Measurements from ENCODE around the gene ZFYVE28. TPM values are rescaled to one million over a fixed set of nuclear protein-coding genes. Genes with fewer than 3 reads are reported as not detected.

The ZFYVE28 gene
- polyA plus RNA-seq, 1 of the 3 experiments (the other 2 are of a cell fraction) = 3.2 TPM

- CTCF ChIA-PET = interaction anchor here (1.4 kb wide), 1 partner anchor 28 kb away, joined by 3 read pairs; no protein-coding TSS in a partner anchor
- no peaks in the 10 kb centered on the region for H3K9me3 ChIP-seq
- TF ChIP-seq SIN3A (IDR thresholded peaks at IDR 0.05; ENCODE audit: borderline replicate concordance, low read depth, low read length) (no peak), RAD21 (IDR thresholded peaks at IDR 0.05; ENCODE audit: low read length) (no peak), JUND (IDR thresholded peaks at IDR 0.05) (no peak), SMC3 (IDR thresholded peaks at IDR 0.05; ENCODE audit: low read depth, low read length) (no peak), GATA2 (CRISPR knock-in tag; IDR thresholded peaks at IDR 0.05) (no peak), FOSL2 (IDR thresholded peaks at IDR 0.05; ENCODE audit: borderline replicate concordance, low read depth) (no peak), TEAD4 (IDR thresholded peaks at IDR 0.05; ENCODE audit: borderline replicate concordance, insufficient read depth) (no peak), REST (IDR thresholded peaks at IDR 0.05; ENCODE audit: low read depth, low read length) (no peak), PBX3 (IDR thresholded peaks at IDR 0.05) (no peak), TAF1 (IDR thresholded peaks at IDR 0.05; ENCODE audit: borderline replicate concordance, low read depth, low read length) (no peak), YY1 (IDR thresholded peaks at IDR 0.05; ENCODE audit: low read depth) (no peak), CTCF (IDR thresholded peaks at IDR 0.05) (no peak), NFIC (IDR thresholded peaks at IDR 0.05; ENCODE audit: borderline replicate concordance) (no peak), MXI1 (IDR thresholded peaks at IDR 0.05; ENCODE audit: low read depth, low read length) (no peak), NRF1 (IDR thresholded peaks at IDR 0.05; ENCODE audit: low read depth, low read length) (no peak), RCOR1 (IDR thresholded peaks at IDR 0.05; ENCODE audit: low read length) (no peak), MAX (IDR thresholded peaks at IDR 0.05; ENCODE audit: low read depth) (no peak)
- TF ChIP-seq, protein P1, sequence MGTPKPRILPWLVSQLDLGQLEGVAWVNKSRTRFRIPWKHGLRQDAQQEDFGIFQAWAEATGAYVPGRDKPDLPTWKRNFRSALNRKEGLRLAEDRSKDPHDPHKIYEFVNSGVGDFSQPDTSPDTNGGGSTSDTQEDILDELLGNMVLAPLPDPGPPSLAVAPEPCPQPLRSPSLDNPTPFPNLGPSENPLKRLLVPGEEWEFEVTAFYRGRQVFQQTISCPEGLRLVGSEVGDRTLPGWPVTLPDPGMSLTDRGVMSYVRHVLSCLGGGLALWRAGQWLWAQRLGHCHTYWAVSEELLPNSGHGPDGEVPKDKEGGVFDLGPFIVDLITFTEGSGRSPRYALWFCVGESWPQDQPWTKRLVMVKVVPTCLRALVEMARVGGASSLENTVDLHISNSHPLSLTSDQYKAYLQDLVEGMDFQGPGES (IDR thresholded peaks at IDR 0.05; ENCODE audit: low read depth, low read length) = no peak
Observed at GRCh38 chr4:2248044-2248780, 170.2 kb downstream of the ZFYVE28 start.

More at GRCh38 chr4:2248044-2248780, 170.2 kb downstream of the ZFYVE28 start:
- Histone ChIP-seq H3K4me1 (ENCODE audit: control insufficient read depth in 1 of 2, insufficient read depth in 2 of 2, low read depth in 1 of 2, low read length in 1 of 2) (no peaks in the 10 kb centered on the region; a peak in 2 of 4 replicates), H3K27ac (ENCODE audit: low read depth in 2 of 2, low read length in 1 of 2) (no peak overlapping the region), H4K20me1 (ENCODE audit: insufficient read depth) (0 out of 2 replicates have a peak, but pooled peaks cover 5% of the 10 kb centered on the region), H3K9ac (no peak overlapping the region), H3K4me2 (no peak overlapping the region), H3K27me3 (ENCODE audit: insufficient read depth) (no peaks in the 10 kb centered on the region), H2AFZ (ENCODE audit: low read depth) (no peak overlapping the region), H3F3A (replicated peaks; ENCODE audit: insufficient read depth) (peaks cover 10% of the 10 kb centered on the region), H3K79me2 (ENCODE audit: insufficient read depth) (no peaks in the 10 kb centered on the region), H3K36me3 (replicated peaks in 1 of 2; ENCODE audit: control insufficient read depth in 1 of 2, insufficient read depth in 2 of 2, low read length in 1 of 2) (peaks cover 0 to 45% of the 10 kb centered on the region in 2 experiments), H3K4me3 (ENCODE audit: low read depth in 2 of 2, low read length in 1 of 2) (no peak overlapping the region), H3K9me2 (no peaks in the 10 kb centered on the region)
- POLR2A ChIA-PET = no interaction called here
- DNase-seq = peak; percentile 24
- 87% methylated on average over 14 of the region's 21 CpGs for WGBS (ENCODE audit: low lambda C conversion rate)

All from SK-N-SH (cell line).